ENCODE data around the gene CEP250.

- no peak for TF ChIP-seq ZNF510 (tag by site-specific recombination; IDR thresholded peaks at IDR 0.05; ENCODE audit: insufficient replicate concordance)
- no peak for TF ChIP-seq TCF7L2 (IDR thresholded peaks at IDR 0.05; ENCODE audit: borderline replicate concordance, low read depth, low read length)
- TF ChIP-seq ZBTB20 (tag by site-specific recombination; IDR thresholded peaks at IDR 0.05) = no peak
- TF ChIP-seq ZNF19 (tag by site-specific recombination; IDR thresholded peaks at IDR 0.05; ENCODE audit: low read depth) = no peak
Measured at GRCh38 chr20:35487479-35487878, 32.1 kb downstream of the CEP250 start.

Data from HEK293 (cell line).